IPS DF 6.9 (cell line): ENCODE measurements around the gene IL31.

Experiments
- DNase-seq: peaks from one replicate; pipeline ENCODE4 v3.0.0-alpha.2; 2013; ENCODE audit warnings: low read depth, low spot score
- H3K27ac ChIP-seq: one replicate; pipeline ENCODE4 v1.5.1; 2013; ENCODE audit warnings: low read length, control low read depth
- H3K27me3 ChIP-seq: 2 replicates; pipeline ENCODE4 v1.6.1; 2013; ENCODE audit warnings: mild to moderate bottlenecking, low read length; ENCODE audit not compliant: control insufficient read depth, insufficient read depth
- H3K36me3 ChIP-seq: 2 replicates; pipeline ENCODE4 v1.6.1; 2013; ENCODE audit warnings: low read length; ENCODE audit not compliant: control insufficient read depth, insufficient read depth
- H3K4me1 ChIP-seq: 2 replicates; pipeline ENCODE4 v1.6.1; 2013; ENCODE audit warnings: low read length; ENCODE audit not compliant: control insufficient read depth, insufficient read depth
- H3K4me3 ChIP-seq: 2 replicates; pipeline ENCODE4 v1.5.1; 2013; ENCODE audit warnings: mild to moderate bottlenecking, low read length
- H3K9me3 ChIP-seq: 2 replicates; pipeline ENCODE4 v1.6.1; 2013; ENCODE audit warnings: low read length, inconsistent platforms; ENCODE audit not compliant: control insufficient read depth, insufficient read depth
- WGBS: extraction: QIAGEN DNeasy Blood & Tissue Kit; methylation state at CpG from one replicate; pipeline ENCODE4 v1.1.7; 2013; ENCODE audit warnings: mixed read lengths, missing lambda C conversion rate; ENCODE audit not compliant: insufficient read length, insufficient coverage; 5-methylcytosine and 5-hydroxymethylcytosine counted together

The IL31 gene

GRCh38 chr12:122140467-122141257 lies 33.4 kb downstream of the IL31 start:
- Histone ChIP-seq H3K36me3 (peaks cover 27% of the 10 kb centered on the region), H3K4me3 (no peak overlapping the region), H3K27me3 (no peaks in the 10 kb centered on the region), H3K27ac (no peak overlapping the region), H3K9me3 (peaks cover 12% of the 10 kb centered on the region), H3K4me1 (peaks cover 4% of the 10 kb centered on the region; the same call in 1 of the 2 replicates)
- no peak for DNase-seq
- no CpG with 5 or more reads among the region's 19 CpGs for WGBS

- WGBS: no CpG with 5 or more reads among the region's 8 CpGs
- H3K36me3 ChIP-seq: peaks cover 27% of the 10 kb centered on the region
- H3K4me1 ChIP-seq: peaks cover 4% of the 10 kb centered on the region; the same call in 1 of the 2 replicates
- no peaks in the 10 kb centered on the region for H3K27me3 ChIP-seq
- H3K27ac ChIP-seq: no peak overlapping the region
- H3K9me3 ChIP-seq: peaks cover 12% of the 10 kb centered on the region
- no peak overlapping the region for H3K4me3 ChIP-seq
- DNase-seq: no peak
Observed at GRCh38 chr12:122139941-122140340, 34.1 kb downstream of the IL31 start.

GRCh38 chr12:122139266-122139665 lies 34.8 kb downstream of the IL31 start:
- DNase-seq: no peak
- Histone ChIP-seq H3K36me3 (peaks cover 27% of the 10 kb centered on the region), H3K4me3 (no peak overlapping the region), H3K27ac (no peak overlapping the region), H3K4me1 (peaks cover 4% of the 10 kb centered on the region; the same call in 1 of the 2 replicates), H3K9me3 (peaks cover 12% of the 10 kb centered on the region), H3K27me3 (no peaks in the 10 kb centered on the region)
- WGBS: no CpG with 5 or more reads among the region's 15 CpGs

DNA sequence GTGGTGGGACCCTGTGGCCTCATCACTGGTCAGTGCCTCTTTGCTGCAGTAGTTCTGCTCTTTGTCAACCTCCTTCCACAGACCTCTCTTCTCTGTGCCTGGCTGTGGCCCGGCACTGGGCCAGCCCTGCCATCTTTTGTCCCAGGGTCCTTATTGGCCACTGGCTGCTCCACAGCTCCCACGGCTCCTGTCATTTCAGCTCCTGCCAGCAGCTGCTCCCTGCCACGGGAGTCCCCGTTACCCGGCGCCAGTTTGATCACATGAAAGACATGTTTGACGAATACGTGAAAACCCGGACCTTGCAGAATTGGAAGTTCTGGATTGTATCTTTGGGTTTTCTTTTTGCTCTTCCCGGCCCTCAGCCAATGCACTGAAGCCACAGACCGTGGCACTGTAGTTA lies 35.4 kb downstream of the IL31 start:
- no peak for DNase-seq
- Histone ChIP-seq H3K27ac (no peak overlapping the region), H3K36me3 (peaks cover 24% of the 10 kb centered on the region), H3K27me3 (no peaks in the 10 kb centered on the region), H3K4me3 (no peak overlapping the region), H3K4me1 (peaks cover 4% of the 10 kb centered on the region; the same call in 1 of the 2 replicates), H3K9me3 (peaks cover 12% of the 10 kb centered on the region)
- no CpG with 5 or more reads among the region's 11 CpGs for WGBS

GRCh38 chr12:122138181-122138580 lies 35.8 kb downstream of the IL31 start:
- H3K36me3 ChIP-seq: peaks cover 20% of the 10 kb centered on the region

DNA sequence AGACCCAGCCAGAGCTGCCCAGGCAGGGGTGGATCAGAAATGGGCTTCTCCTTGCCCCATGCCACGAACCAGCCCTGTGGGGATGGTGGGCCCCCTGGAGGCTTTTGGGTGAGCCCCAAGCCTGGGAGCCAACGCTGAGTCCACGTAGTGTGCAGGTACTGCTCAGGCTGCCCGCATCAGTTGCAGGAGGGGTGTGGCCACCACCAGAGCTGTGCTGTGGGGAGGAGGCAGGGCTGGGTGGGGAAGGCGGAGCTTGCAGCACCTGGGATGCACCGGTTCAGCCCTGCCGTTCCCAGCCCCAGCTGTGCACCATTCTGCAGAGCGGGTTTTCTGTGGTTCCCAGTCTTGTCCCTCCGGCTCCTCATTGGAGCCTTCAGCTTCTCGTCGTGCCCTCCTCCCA lies 36.3 kb downstream of the IL31 start:
- Histone ChIP-seq H3K4me1 (peaks cover 4% of the 10 kb centered on the region; the same call in 1 of the 2 replicates), H3K27ac (no peak overlapping the region), H3K36me3 (peaks cover 15% of the 10 kb centered on the region), H3K27me3 (no peaks in the 10 kb centered on the region), H3K4me3 (no peak overlapping the region), H3K9me3 (peaks cover 8% of the 10 kb centered on the region)
- DNase-seq: no peak
- WGBS: no CpG with 5 or more reads among the region's 11 CpGs

More at GRCh38 chr12:122138181-122138580, 35.8 kb downstream of the IL31 start:
- no CpG with 5 or more reads among the region's 11 CpGs for WGBS
- no peak for DNase-seq
- H3K4me3 ChIP-seq: no peak overlapping the region
- H3K9me3 ChIP-seq: peaks cover 11% of the 10 kb centered on the region
- H3K27me3 ChIP-seq: no peaks in the 10 kb centered on the region
- no peak overlapping the region for H3K27ac ChIP-seq
- peaks cover 4% of the 10 kb centered on the region; the same call in 1 of the 2 replicates for H3K4me1 ChIP-seq

DNA sequence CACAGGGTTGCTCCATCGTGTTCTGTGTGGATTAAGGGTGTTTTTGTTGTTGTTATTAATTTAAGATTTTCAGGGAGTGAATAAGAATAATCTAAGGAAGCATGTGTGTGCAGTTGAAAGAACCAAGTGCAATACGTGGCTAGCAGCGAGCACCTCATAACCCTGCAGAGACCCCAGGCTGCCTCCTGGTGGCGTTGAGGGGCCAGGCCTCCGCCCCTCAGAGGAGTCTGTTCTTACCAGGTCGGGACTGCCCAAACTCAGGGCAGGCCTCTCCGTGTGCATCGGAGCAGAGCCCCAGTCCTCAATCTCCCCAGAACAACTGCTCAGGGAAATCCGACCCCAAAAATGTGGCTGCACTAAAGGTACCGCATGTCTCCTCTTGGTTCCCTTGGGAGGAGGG lies 36.8 kb downstream of the IL31 start:
- H3K27me3 ChIP-seq: no peaks in the 10 kb centered on the region
- no CpG with 5 or more reads among the region's 10 CpGs for WGBS

DNA sequence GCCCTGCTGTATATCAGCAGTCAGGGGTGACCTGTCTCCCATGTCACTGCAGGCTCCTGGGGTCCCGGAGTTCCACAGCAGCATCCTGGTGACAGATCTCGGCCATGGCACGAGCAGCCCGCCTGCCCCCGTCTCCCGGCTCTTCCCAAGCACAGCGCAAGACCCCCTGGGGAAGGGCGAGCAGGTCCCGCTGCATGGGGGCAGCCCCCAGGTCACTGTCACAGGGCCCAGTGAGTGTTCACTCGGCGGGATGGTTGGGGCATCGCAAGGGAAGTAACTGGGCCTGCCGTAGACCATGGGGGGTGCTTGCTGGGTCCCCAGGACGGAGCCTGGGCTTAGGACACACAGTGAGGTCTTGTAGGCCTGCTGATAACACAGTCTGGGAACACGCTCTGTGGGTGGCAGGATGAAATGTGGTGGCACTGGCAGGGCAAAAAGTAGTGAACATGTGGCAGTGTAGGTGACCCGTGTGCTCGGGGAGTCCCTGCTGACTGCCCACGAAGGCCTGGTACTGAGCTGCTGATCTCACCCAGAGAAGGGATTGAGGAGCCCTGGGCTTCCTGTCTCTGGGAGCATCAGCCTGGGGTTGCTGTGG lies 38.5 kb downstream of the IL31 start:
- Histone ChIP-seq H3K36me3 (0 out of 2 replicates have a peak, but pooled peaks cover 4% of the 10 kb centered on the region), H3K4me3 (no peak overlapping the region; the same call in 1 of the 2 replicates), H3K27me3 (no peaks in the 10 kb centered on the region), H3K9me3 (no peaks in the 10 kb centered on the region), H3K4me1 (peaks cover 4% of the 10 kb centered on the region; the same call in 1 of the 2 replicates), H3K27ac (no peak overlapping the region)
- DNase-seq: no peak
- no CpG with 5 or more reads among the region's 18 CpGs for WGBS

More for the DNA sequence above, 36.8 kb downstream of the IL31 start:
- Histone ChIP-seq H3K4me1 (peaks cover 4% of the 10 kb centered on the region; the same call in 1 of the 2 replicates), H3K36me3 (peaks cover 12% of the 10 kb centered on the region), H3K9me3 (peaks cover 4% of the 10 kb centered on the region), H3K4me3 (no peak overlapping the region), H3K27ac (no peak overlapping the region)
- DNase-seq: no peak

DNA sequence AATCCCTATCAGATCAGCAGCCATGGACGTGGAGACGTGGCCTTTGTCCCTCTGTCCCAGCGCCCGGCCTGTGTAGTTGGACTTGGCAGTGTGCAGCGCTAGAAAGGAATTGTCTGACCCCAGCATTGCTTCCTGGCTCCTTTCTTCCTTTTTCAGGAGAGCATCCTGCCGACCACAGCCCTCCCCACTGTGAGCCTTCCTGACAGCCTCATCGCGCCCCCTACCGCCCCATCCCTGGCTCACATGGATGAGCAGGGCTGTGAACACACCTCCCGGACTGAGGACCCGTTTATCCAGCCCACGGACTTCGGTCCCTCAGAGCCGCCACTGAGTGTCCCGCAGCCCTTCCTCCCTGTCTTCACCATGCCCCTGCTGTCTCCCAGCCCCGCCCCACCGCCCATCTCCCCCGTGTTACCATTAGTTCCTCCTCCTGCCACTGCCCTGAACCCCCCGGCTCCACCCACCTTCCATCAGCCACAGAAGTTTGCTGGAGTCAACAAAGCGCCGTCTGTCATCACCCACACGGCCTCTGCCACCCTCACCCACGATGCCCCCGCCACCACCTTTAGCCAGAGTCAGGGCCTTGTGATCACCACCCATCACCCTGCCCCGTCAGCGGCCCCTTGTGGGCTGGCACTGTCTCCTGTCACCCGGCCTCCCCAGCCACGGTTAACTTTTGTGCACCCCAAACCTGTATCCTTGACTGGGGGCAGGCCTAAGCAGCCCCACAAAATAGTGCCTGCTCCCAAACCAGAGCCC lies 40.6 kb downstream of the IL31 start:
- Histone ChIP-seq H3K4me3 (no peak overlapping the region), H3K27ac (no peak overlapping the region), H3K27me3 (no peaks in the 10 kb centered on the region), H3K4me1 (peaks cover 4% of the 10 kb centered on the region; the same call in 1 of the 2 replicates), H3K36me3 (peaks cover 13% of the 10 kb centered on the region; the same call in 1 of the 2 replicates), H3K9me3 (no peaks in the 10 kb centered on the region)
- WGBS: no CpG with 5 or more reads among the region's 28 CpGs
- no peak for DNase-seq

DNA sequence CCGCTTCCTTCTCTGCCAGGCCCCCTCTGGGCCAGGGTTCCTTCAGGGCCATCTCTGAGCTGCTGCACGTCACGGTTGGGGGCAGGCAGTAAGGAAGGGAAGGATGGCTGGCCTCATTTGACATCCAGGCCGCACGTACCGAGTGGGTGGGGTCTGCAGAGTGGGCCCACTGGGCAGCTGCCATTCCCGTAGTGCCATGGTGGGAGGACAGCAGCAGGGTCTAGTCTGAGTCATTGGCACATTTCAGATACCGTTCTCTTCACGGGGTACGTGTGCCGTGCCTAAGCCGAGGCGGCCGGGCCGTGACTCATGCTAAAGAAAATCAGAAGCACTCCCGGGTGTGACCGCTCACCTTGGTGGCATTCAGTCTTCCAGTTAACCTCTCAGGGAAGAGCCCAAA lies 43.9 kb downstream of the IL31 start:
- H3K36me3 ChIP-seq: peaks cover 13% of the 10 kb centered on the region; the same call in 1 of the 2 replicates
- H3K4me1 ChIP-seq: no peaks in the 10 kb centered on the region
- H3K4me3 ChIP-seq: no peak overlapping the region
- DNase-seq: no peak
- WGBS: no CpG with 5 or more reads among the region's 17 CpGs
- no peaks in the 10 kb centered on the region for H3K9me3 ChIP-seq
- no peaks in the 10 kb centered on the region for H3K27me3 ChIP-seq
- no peak overlapping the region for H3K27ac ChIP-seq
